Breast epithelium (tissue), 3 donors: ENCODE data around the gene DMD.

Experiments used
- POLR2A ChIP-seq: fragments of 450-650 bp; IDR thresholded peaks from one replicate; pipeline ENCODE4 v1.6.1; 2016; ENCODE audit warnings: antibody characterized with exemption, mild to moderate bottlenecking, moderate library complexity
- POLR2AphosphoS5 ChIP-seq, 3 donors: sonication (generic); formaldehyde crosslinking; IDR thresholded peaks; one replicate each; pipeline ENCODE4 v1.6.1; 2017; ENCODE audit warnings: antibody characterized with exemption in 3 of 3
- TF ChIP-seq, protein P1 (sequence below), 3 donors: fragments of 450-650 bp; IDR thresholded peaks; one replicate each; pipeline ENCODE4 v1.5.1; 2016 to 2017; ENCODE audit warnings: antibody characterized with exemption in 3 of 3, mild to moderate bottlenecking in 3 of 3, moderate library complexity in 3 of 3

DNA sequence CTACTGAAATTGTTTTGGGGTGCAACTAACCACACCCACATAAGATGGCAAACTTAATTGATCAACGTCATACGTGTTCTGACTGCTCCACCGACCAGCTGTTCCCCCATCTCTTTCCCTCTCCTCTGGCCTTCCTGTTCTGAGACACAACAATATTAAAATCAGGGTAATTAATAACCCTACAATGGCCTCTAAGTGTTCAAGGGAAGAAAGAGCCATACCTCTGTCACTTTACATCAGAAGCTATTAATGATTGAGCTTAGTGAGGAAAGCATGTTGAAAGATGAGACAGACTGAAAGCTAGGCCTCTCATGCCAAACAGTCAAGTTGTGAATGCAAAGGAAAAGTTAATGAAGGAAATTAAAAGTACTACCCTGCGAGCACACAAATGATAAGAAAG, 1965.6 kb downstream of the DMD start:
- TF ChIP-seq, protein P1, sequence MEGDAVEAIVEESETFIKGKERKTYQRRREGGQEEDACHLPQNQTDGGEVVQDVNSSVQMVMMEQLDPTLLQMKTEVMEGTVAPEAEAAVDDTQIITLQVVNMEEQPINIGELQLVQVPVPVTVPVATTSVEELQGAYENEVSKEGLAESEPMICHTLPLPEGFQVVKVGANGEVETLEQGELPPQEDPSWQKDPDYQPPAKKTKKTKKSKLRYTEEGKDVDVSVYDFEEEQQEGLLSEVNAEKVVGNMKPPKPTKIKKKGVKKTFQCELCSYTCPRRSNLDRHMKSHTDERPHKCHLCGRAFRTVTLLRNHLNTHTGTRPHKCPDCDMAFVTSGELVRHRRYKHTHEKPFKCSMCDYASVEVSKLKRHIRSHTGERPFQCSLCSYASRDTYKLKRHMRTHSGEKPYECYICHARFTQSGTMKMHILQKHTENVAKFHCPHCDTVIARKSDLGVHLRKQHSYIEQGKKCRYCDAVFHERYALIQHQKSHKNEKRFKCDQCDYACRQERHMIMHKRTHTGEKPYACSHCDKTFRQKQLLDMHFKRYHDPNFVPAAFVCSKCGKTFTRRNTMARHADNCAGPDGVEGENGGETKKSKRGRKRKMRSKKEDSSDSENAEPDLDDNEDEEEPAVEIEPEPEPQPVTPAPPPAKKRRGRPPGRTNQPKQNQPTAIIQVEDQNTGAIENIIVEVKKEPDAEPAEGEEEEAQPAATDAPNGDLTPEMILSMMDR (IDR thresholded peaks at IDR 0.05): no peak
- TF ChIP-seq POLR2A: no peak
- TF ChIP-seq POLR2AphosphoS5 (IDR thresholded peaks at IDR 0.05): no peak
